ENCODE measurements around the gene ANKS1A.
A peak's percentile ranks its signal among the peaks of the same experiment; 100 is the strongest.

ANKS1A gene

GRCh38 chr6:35021004-35021403 lies 131.9 kb downstream of the ANKS1A start:
- DNase-seq (ENCODE audit: low spot score): no peak

- no peak for DNase-seq (ENCODE audit: low spot score)
Measured at GRCh38 chr6:35023091-35024000, 134.3 kb downstream of the ANKS1A start.

DNA sequence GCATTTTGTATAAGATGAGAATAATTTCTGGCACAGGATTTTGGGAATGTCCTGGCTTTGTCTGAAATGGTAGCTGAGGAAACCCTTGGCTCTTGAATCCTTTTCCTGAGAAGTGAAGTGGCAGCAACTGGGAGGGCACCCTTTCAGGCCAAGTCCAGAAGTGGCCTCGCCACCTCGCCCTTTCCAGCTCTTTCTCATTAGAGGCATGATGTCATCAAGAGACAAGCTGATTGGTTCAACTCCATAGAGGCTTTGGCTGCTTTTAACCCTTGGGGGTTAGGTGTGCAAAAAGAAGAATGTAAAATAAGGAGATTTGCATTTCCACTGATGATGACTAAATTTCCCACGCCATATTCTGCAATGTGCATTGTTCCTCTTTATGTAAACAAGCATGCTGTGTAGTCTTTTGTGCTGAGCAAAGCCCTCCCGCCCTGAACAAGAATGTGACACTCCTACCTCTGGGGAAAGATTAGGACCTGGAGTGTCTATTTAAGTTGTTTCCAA lies 135.5 kb downstream of the ANKS1A start:
- DNase-seq (ENCODE audit: low spot score): peak; percentile 55

DNA sequence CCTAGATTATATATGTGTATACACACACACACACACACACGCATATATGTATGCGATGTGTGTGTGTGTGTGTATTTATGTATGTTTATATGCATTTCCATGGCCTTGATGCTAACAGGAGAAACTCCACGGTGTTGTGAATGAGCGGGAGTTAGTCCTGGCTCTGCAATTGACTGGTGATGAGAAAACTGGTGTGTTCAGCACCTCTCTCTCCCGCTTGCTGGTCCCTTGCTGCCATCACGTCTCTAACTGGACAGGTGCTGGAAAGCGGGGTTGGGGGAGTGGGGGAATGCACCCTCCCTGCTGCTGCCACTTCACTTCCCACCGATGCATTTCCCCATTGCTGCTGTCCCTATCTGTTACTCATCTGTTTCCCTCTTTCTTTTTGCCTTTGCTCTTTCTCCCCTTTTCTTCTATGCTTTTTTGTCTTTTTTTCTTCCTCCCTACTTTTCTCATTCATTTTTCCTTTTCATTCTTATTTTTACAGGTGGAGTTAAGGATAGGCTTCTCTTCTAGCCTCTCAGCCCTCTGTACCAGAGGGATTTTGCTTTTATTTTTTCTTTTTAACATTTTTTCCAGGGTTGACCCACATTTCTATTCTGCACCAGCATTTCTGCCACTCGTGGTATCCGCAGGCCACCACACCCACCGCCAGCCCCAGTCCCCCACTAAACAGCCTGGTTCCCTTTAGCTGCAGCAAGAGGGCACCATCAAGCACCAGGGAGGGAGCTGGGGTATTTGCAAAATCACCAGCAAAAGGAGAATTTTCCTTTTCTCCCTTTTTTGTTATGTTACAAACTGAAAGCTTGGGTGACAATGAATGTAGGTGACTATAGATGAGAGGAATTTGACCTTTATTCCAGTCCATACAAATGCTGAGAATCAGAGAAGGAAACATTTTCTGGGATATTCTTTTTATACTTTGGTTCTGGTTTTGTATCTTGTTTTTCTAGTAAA lies 136.5 kb downstream of the ANKS1A start:
- no peak for DNase-seq (ENCODE audit: low spot score)

- no peak for DNase-seq (ENCODE audit: low spot score)
Measured at GRCh38 chr6:35026434-35027222, 137.6 kb downstream of the ANKS1A start.

- DNase-seq (ENCODE audit: low spot score): no peak
Measured at GRCh38 chr6:35027807-35028206, 138.8 kb downstream of the ANKS1A start.

DNA sequence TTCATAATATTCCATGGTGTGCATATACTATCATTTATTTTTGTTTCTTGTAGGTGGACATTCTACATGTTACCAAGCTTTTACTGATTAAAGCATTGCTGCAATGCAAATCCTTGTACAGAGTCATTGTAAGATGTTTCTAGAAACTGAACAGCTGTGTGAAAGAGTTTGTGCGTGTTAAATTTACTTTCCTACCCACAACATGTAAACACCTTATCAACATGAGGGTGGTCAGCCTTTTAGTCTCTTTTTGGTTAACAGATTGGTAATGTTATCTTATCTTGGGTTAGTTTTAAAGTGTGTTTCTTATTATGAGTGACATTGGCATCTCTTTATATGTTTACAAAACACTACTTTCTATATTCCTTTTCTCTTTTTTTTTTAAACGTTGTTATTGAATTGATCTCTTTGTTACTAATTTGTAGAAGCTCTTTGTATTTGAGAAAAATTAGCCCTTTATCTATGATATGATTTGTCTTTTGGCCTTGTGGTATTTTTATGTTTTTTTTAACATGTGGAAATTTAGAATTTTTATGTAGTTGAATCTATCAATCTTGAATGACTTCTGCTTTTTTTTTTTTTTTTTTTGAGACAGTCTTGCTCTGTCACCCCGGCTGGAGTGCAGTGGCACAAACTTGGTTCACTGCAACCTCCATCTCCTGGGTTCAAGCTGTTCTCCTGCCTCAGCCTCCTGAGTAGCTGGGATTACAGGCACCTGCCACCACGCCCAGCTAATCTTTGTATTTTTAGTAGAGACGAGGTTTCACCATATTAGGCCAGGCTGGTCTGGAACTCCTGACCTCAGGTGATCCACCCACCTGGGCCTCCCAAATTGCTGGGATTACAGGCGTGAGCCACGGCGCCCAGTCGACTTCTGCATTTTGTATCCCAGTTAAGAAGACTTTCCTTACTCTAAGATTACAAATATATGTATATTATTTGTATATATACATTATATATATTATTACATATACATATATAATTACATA lies 140.0 kb downstream of the ANKS1A start:
- DNase-seq (ENCODE audit: low spot score): no peak

GRCh38 chr6:35030099-35030498 lies 141.0 kb downstream of the ANKS1A start:
- no peak for DNase-seq (ENCODE audit: low spot score)

- no peak for DNase-seq (ENCODE audit: low spot score)
Measured at GRCh38 chr6:35031611-35032529, 142.8 kb downstream of the ANKS1A start.

DNA sequence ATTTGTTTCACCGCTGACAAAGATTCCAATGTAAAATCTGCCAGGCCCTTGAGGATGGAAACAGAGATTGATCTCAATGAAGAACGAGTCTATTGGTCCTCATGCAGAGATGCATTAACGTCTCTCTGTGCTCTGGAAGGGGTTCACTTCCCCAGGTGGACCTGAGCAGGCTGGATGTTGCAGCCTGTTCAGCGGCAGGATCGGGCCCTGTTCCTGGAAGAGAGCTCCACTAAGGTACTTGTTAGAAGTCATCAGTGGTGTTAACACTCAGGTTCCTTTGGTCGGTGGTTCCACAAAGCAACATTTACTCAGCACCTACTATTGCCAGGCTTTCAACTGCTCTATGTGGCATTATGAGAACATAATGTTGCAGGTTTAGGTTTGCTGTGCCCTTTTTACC lies 144.6 kb downstream of the ANKS1A start:
- DNase-seq (ENCODE audit: low spot score): no peak

GRCh38 chr6:35034411-35035191 lies 145.5 kb downstream of the ANKS1A start:
- no peak for DNase-seq (ENCODE audit: low spot score)

GRCh38 chr6:35035481-35036030 lies 146.5 kb downstream of the ANKS1A start:
- no peak for DNase-seq (ENCODE audit: low spot score)

GRCh38 chr6:35036059-35036827 lies 147.2 kb downstream of the ANKS1A start:
- DNase-seq (ENCODE audit: low spot score): no peak

- no peak for DNase-seq (ENCODE audit: low spot score)
Measured at GRCh38 chr6:35036828-35037663, 148.0 kb downstream of the ANKS1A start.

- DNase-seq (ENCODE audit: low spot score): no peak
Measured at GRCh38 chr6:35037664-35038038, 148.6 kb downstream of the ANKS1A start.

DNA sequence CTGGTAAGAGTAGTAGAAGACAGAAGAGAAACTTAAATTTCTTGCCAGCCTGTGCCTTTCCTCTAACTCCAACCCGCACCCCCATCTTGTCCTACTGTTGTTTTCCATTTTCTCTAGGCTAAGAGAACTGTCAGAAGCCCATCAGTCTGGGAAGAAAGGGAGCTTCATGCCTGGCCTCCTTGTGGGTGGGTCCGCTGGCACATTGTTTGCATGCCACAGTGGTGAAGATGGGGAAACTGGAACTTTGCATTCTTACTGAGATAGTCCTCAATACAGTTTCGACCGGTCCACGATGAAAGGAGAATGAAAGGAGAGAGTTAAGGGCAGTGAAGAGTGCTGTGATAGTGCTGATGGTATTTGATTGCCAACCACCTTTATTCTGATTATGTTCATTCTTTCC lies 149.0 kb downstream of the ANKS1A start:
- DNase-seq (ENCODE audit: low spot score): no peak

- no peak for DNase-seq (ENCODE audit: low spot score)
Measured at GRCh38 chr6:35040398-35040797, 151.3 kb downstream of the ANKS1A start.
